Neuronal stem cell (in vitro differentiated cells): Measurements from ENCODE around the gene MLXIPL.
A peak's percentile ranks its signal among the peaks of the same experiment; 100 is the strongest.
"Not testable (repeated sequence)": the region's sequence is repeated elsewhere in the genome, so short reads cannot be mapped to it uniquely, and the experiment has no call there.

Source experiments
- DNase-seq: peaks from one replicate; pipeline ENCODE4 v3.0.0-alpha.2; 2013; ENCODE audit warnings: low spot score
- H2AFZ ChIP-seq: one replicate; pipeline ENCODE4 v1.6.1; 2013; ENCODE audit warnings: mild to moderate bottlenecking, low read length, inconsistent platforms
- H2AK5ac ChIP-seq: 2 replicates; pipeline ENCODE4 v1.6.1; 2013; ENCODE audit warnings: low read depth, mild to moderate bottlenecking, inconsistent platforms, low read length, moderate library complexity, mixed read lengths
- H2BK120ac ChIP-seq: 2 replicates; pipeline ENCODE4 v1.6.1; 2013; ENCODE audit warnings: low read depth, mild to moderate bottlenecking, inconsistent platforms, low read length, moderate library complexity, mixed read lengths
- H2BK12ac ChIP-seq: one replicate; pipeline ENCODE4 v1.6.1; 2013; ENCODE audit warnings: low read length, inconsistent platforms
- H2BK15ac ChIP-seq: 2 replicates; pipeline ENCODE4 v1.6.1; 2013; ENCODE audit warnings: mild to moderate bottlenecking, low read length, inconsistent platforms, mixed read lengths
- H2BK5ac ChIP-seq: one replicate; pipeline ENCODE4 v1.6.1; 2013; ENCODE audit warnings: inconsistent platforms, mild to moderate bottlenecking, low read length, moderate library complexity
- H3K14ac ChIP-seq: one replicate; pipeline ENCODE4 v1.6.1; 2013; ENCODE audit warnings: low read length, inconsistent platforms
- H3K18ac ChIP-seq: 2 replicates; pipeline ENCODE4 v1.6.1; 2013; ENCODE audit warnings: low read length, inconsistent platforms
- H3K23ac ChIP-seq: 2 replicates; pipeline ENCODE4 v1.6.1; 2013; ENCODE audit warnings: low read depth, mild to moderate bottlenecking, mixed read lengths, low read length, inconsistent platforms; ENCODE audit not compliant: poor library complexity
- H3K27ac ChIP-seq: replicated peaks from 3 replicates; pipeline ENCODE4 v1.5.1; 2013; ENCODE audit warnings: low read length, inconsistent platforms
- H3K27me3 ChIP-seq, 3 experiments: 2 replicates each; pipeline ENCODE4 v1.6.1; 2013; ENCODE audit warnings: low read length in 3 of 3, mild to moderate bottlenecking in 2 of 3, inconsistent platforms in 1 of 3, low read depth in 1 of 3, mixed read lengths in 1 of 3, moderate library complexity in 1 of 3; ENCODE audit not compliant: control insufficient read depth in 3 of 3, insufficient read depth in 3 of 3
- H3K36me3 ChIP-seq, 2 donors: replicated peaks in 1 of 2; 2 replicates each; pipeline ENCODE4 v1.6.1; 2013; ENCODE audit warnings: low read length in 2 of 2; ENCODE audit not compliant: control insufficient read depth in 2 of 2, insufficient read depth in 2 of 2
- H3K4ac ChIP-seq: 2 replicates; pipeline ENCODE4 v1.6.1; 2013; ENCODE audit warnings: inconsistent platforms, mild to moderate bottlenecking, low read length, moderate library complexity
- H3K4me1 ChIP-seq, 2 donors: 1 replicate in 1 of 2; 2 replicates in 1 of 2; pipeline ENCODE4 v1.6.1; 2013; ENCODE audit warnings: low read length in 2 of 2, low read depth in 1 of 2; ENCODE audit not compliant: control insufficient read depth in 2 of 2, insufficient read depth in 1 of 2
- H3K4me2 ChIP-seq: one replicate; pipeline ENCODE4 v1.6.1; 2013; ENCODE audit warnings: mild to moderate bottlenecking, low read length, inconsistent platforms; ENCODE audit not compliant: insufficient read depth, poor library complexity, severe bottlenecking
- H3K4me3 ChIP-seq, 2 donors: 2 replicates each; pipeline ENCODE4 v1.5.1; 2013; ENCODE audit warnings: low read length in 2 of 2, mild to moderate bottlenecking in 2 of 2, inconsistent platforms in 1 of 2, moderate library complexity in 1 of 2
- H3K79me1 ChIP-seq: one replicate; pipeline ENCODE4 v1.6.1; 2013; ENCODE audit warnings: low read depth, mild to moderate bottlenecking, inconsistent platforms, low read length, moderate library complexity
- H3K9ac ChIP-seq: one replicate; pipeline ENCODE4 v1.6.1; 2013; ENCODE audit warnings: mild to moderate bottlenecking, low read depth, low read length, inconsistent platforms; ENCODE audit not compliant: poor library complexity
- H3K9me3 ChIP-seq, 2 donors: replicated peaks in 1 of 2; 2 replicates each; pipeline versions ENCODE3 to v1.6.1; 2013; ENCODE audit warnings: low read length in 2 of 2, mild to moderate bottlenecking in 2 of 2, inconsistent platforms in 1 of 2, low read depth in 1 of 2, mixed read lengths in 1 of 2, moderate library complexity in 1 of 2; ENCODE audit not compliant: control insufficient read depth in 2 of 2, insufficient read depth in 1 of 2
- H4K8ac ChIP-seq: one replicate; pipeline ENCODE4 v1.6.1; 2013; ENCODE audit warnings: low read depth, mild to moderate bottlenecking, inconsistent platforms, low read length, moderate library complexity
- H4K91ac ChIP-seq: one replicate; pipeline ENCODE4 v1.6.1; 2013; ENCODE audit warnings: low read length, low read depth, mild to moderate bottlenecking, inconsistent platforms; ENCODE audit not compliant: poor library complexity
- WGBS, 2 donors: extraction: QIAGEN DNeasy Blood & Tissue Kit; methylation state at CpG; one replicate each; pipeline ENCODE4 v1.1.7; 2013; ENCODE audit warnings: missing lambda C conversion rate in 2 of 2, mixed read lengths in 1 of 2; ENCODE audit not compliant: insufficient read length in 2 of 2, insufficient replicate concordance in 1 of 2; ENCODE audit errors: extremely low coverage in 2 of 2; 5-methylcytosine and 5-hydroxymethylcytosine counted together

MLXIPL gene

GRCh38 chr7:73569042-73569608 lies 55.2 kb downstream of the MLXIPL start:
- DNase-seq = no peak
- no peaks in the 10 kb centered on the region for H3K4me1 ChIP-seq
- no peak overlapping the region for H2BK15ac ChIP-seq
- H3K4me3 ChIP-seq = no peak overlapping the region
- H2AK5ac ChIP-seq = no peak overlapping the region
- no peak overlapping the region for H2AFZ ChIP-seq
- no peak overlapping the region for H3K4me2 ChIP-seq
- H4K8ac ChIP-seq = no peak overlapping the region
- no peaks in the 10 kb centered on the region for H3K79me1 ChIP-seq
- no peak overlapping the region for H3K18ac ChIP-seq
- 100% methylated on average over 2 of the region's 5 CpGs; no CpG with 5 or more reads in 1 of the 2 donors for WGBS, 2 donors
- H3K9ac ChIP-seq = no peak overlapping the region
- no peak overlapping the region for H2BK5ac ChIP-seq
- no peak overlapping the region for H3K23ac ChIP-seq
- H3K27ac ChIP-seq = no peak overlapping the region
- no peak overlapping the region for H2BK120ac ChIP-seq
- no peak overlapping the region for H3K14ac ChIP-seq
- no peaks in the 10 kb centered on the region for H3K9me3 ChIP-seq
- H4K91ac ChIP-seq = no peak overlapping the region
- H3K4ac ChIP-seq = no peak overlapping the region
- H2BK12ac ChIP-seq = no peak overlapping the region
- no peaks in the 10 kb centered on the region for H3K27me3 ChIP-seq
- peaks cover 36 to 53% of the 10 kb centered on the region in 2 donors for H3K36me3 ChIP-seq

GRCh38 chr7:73567846-73568685 lies 56.3 kb downstream of the MLXIPL start:
- no peak overlapping the region for H3K23ac ChIP-seq
- H3K18ac ChIP-seq = no peak overlapping the region
- peak overlapping the region; percentile 56 for H3K9ac ChIP-seq
- H3K27me3 ChIP-seq = no peaks in the 10 kb centered on the region
- no peak overlapping the region for H3K14ac ChIP-seq
- no peak overlapping the region for H2BK5ac ChIP-seq
- DNase-seq = no peak
- WGBS, 2 donors = no CpG with 5 or more reads among the region's 12 CpGs
- H4K8ac ChIP-seq = no peak overlapping the region
- peaks cover 25 to 43% of the 10 kb centered on the region in 2 donors for H3K36me3 ChIP-seq
- no peak overlapping the region for H3K4ac ChIP-seq
- H3K79me1 ChIP-seq = no peaks in the 10 kb centered on the region
- H3K4me2 ChIP-seq = no peak overlapping the region
- H2BK12ac ChIP-seq = no peak overlapping the region
- H2BK120ac ChIP-seq = no peak overlapping the region
- no peaks in the 10 kb centered on the region for H3K9me3 ChIP-seq
- H4K91ac ChIP-seq = no peak overlapping the region
- no peak overlapping the region for H2BK15ac ChIP-seq
- H3K4me3 ChIP-seq = no peak overlapping the region
- no peaks in the 10 kb centered on the region for H3K4me1 ChIP-seq
- H2AFZ ChIP-seq = no peak overlapping the region
- no peak overlapping the region for H3K27ac ChIP-seq
- no peak overlapping the region for H2AK5ac ChIP-seq

GRCh38 chr7:73567140-73567539 lies 57.2 kb downstream of the MLXIPL start:
- Histone ChIP-seq H4K8ac (no peak overlapping the region), H3K27ac (no peak overlapping the region), H3K4me2 (no peak overlapping the region), H2BK5ac (no peak overlapping the region), H4K91ac (no peak overlapping the region), H2AK5ac (no peak overlapping the region), H2BK120ac (no peak overlapping the region), H3K14ac (no peak overlapping the region), H3K27me3 (no peaks in the 10 kb centered on the region), H3K9ac (peak overlapping the region; percentile 2), H3K4me3 (no peak overlapping the region), H3K79me1 (no peaks in the 10 kb centered on the region), H3K9me3 (no peaks in the 10 kb centered on the region), H3K23ac (no peak overlapping the region), H3K4me1 (no peaks in the 10 kb centered on the region), H3K18ac (no peak overlapping the region), H3K4ac (no peak overlapping the region), H2BK15ac (no peak overlapping the region), H2BK12ac (no peak overlapping the region), H2AFZ (no peak overlapping the region), H3K36me3 (peaks cover 16 to 34% of the 10 kb centered on the region in 2 donors)
- 100% methylated on average over 1 of the region's 4 CpGs; no CpG with 5 or more reads in 1 of the 2 donors for WGBS, 2 donors
- no peak for DNase-seq

GRCh38 chr7:73566431-73566830 lies 57.9 kb downstream of the MLXIPL start:
- not testable (repeated sequence) for H3K18ac ChIP-seq, H4K8ac ChIP-seq, H2BK15ac ChIP-seq, H3K14ac ChIP-seq, H3K4me2 ChIP-seq, H2BK120ac ChIP-seq, H2AFZ ChIP-seq, H3K4ac ChIP-seq, H3K27me3 ChIP-seq, H3K4me1 ChIP-seq, H2AK5ac ChIP-seq, H3K9me3 ChIP-seq, H3K4me3 ChIP-seq, H4K91ac ChIP-seq, H2BK5ac ChIP-seq, H2BK12ac ChIP-seq, H3K23ac ChIP-seq, DNase-seq, H3K9ac ChIP-seq, H3K79me1 ChIP-seq, H3K27ac ChIP-seq
- peaks cover 13 to 26% of the 10 kb centered on the region in 2 donors for H3K36me3 ChIP-seq
